Stimulated activated CD8-positive, alpha-beta memory T cell treated with anti-CD3 and anti-CD28 coated beads, Interleukin-12 subunit alpha, Interleukin-12 subunit beta, amount 100 ng/mL, for 24 hours (primary cell): ENCODE data around the gene CDKAL1.
"Not testable (repeated sequence)": the region's sequence is repeated elsewhere in the genome, so short reads cannot be mapped to it uniquely, and the experiment has no call there.

Experiments
- DNase-seq: peaks from one replicate; pipeline ENCODE4 v3.0.0-alpha.2; 2020; ENCODE audit errors: extremely low read depth

CDKAL1 gene

GRCh38 chr6:20594299-20594853, 60.1 kb downstream of the CDKAL1 start:
- not testable (repeated sequence) for DNase-seq

DNA sequence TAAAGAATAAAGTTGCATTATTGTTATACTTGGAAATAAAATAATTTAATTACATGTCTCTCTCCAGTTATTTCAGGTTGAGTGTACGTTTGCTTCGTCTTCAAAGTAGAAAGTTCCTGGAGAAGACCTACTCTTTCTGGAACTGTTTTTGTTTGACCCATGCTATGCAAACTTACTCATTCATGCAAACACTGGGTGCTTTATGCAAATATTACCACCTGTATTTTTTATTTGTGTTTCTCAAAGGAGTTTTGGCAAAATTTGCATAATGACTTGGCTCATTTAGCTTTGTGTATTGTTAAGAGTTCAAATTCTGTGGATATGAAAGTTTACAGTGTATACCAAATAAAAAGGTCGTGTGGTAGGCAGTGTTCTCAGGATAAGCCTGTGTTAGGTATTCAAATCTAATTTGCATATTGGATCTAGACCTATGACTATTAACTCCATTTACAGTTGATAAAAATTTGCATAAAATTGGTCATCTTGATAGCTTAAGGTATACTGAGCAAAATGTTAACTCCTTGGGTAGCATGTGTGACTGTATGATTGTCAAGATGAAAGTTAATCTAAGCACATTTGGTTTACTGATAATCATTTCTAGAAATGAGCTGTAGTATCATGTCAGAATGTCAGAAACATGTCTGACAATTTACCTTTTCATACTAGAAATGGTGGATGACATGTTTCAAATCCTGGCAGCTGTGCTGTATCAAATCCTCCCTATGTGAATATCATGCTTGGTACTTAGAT, 65.2 kb downstream of the CDKAL1 start:
- DNase-seq = no peak

DNA sequence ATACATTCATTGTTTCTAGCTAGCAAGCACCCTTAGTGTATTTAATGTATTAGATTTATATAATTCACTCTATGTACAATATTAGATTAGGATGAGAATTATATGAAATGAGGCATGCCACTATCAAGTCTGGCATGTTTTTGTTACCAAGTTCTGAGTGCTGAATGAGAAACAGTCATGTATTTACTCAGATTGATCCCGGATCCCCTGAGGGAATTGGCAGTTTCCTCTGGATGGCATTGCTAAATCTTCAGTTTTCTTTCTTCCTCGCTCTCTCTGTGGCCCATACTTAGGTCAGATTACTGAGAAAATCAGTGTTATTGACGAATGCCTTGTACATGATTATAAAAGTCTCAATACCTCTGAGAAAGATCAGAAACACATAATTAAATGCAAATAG, 66.6 kb downstream of the CDKAL1 start:
- no peak for DNase-seq

GRCh38 chr6:20604159-20604558, 69.9 kb downstream of the CDKAL1 start:
- DNase-seq = no peak

- no peak for DNase-seq
Observed at GRCh38 chr6:20605061-20605460, 70.8 kb downstream of the CDKAL1 start.

DNA sequence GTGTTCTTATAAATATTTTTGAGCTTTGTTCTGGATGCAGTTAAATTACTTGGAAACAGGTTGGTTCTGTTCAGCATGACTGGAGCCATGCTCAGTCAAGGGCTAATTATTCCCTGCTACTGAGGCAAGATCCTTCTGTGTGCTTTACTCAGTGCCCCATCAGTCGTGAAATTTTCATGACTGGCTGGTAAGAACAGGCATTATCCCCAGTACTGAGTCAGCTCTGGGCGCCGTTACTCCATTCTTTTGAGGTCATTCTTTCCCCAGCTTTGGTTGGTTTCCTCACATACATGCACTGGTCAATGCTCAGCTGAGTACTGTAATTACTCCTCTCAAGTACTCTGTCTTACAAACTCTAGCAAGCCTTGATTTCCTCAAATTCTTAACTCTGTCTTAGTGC, 71.3 kb downstream of the CDKAL1 start:
- DNase-seq = no peak

DNA sequence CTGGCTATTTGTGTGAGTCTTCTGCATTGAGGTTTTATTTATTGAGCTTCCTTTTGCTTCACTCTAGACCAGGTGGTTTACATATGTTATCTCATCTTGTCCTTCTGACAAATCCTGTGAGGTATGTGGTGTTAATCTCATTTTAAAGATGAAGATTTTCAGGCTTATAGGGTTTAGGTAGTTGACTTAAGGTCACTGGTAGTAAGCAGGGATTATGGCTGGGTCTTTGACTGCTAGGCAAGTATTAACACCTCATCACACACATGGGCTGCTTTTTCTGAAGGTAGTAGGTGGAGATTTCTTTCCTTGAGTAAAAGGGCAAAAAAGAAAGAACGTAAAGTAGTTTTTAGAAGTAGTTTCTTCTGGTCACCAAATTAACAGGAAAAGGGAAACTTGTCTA, 72.6 kb downstream of the CDKAL1 start:
- no peak for DNase-seq

DNA sequence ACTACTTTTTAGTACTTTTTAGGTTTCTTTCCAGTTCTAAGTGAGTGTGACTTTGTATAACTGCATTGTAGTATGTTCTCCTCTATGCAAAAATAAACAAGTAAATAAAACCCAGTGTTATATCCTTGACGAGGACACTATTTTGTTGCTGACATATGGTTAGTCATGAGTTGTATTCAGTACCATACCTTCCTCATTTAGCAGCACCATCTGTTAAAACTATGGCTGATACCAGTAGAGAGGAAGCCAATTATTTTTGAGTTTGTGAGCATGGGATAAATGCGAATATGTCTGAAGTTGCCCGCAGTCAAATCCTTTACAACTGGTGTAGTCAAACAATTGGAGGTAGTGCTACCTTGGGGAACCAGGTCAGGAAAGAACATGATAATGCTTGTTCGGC, 74.1 kb downstream of the CDKAL1 start:
- DNase-seq = no peak

DNA sequence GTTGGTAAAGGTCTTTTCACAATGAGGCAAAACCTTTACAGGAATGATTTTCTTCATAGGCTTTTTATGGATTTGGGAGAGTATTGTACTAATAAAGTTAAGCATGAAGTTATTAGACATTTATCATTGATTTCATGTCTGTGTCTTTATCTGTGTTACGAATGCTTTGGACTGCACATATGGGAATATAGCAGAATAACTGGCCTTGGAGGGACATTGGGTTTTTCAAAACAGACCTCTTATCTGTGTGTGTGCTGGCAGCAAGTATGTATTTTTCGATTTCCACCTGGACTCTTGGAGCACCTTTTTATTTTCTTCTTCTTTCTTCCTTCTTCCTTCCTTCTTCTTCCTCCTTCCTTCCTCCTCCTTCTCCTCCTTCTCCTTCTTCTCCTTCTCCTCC, 74.6 kb downstream of the CDKAL1 start:
- no peak for DNase-seq

DNA sequence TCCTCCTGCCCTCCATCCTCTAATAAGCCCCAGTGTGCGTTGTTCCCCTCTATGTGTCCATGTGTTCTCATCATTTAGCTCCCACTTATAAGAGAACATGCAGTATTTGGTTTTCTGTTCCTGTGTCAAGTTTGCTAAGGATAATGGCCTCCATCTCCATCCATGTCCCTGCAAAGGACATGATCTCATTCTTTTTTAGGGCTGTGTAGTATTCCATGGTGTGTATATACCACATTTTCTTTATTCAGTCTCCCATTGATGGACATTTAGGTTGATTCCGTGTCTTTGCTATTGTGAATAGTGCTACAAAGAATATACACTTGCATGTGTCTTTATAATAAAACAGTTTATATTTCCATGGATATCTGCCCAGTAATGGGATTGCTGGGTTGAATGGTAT, 75.7 kb downstream of the CDKAL1 start:
- DNase-seq = not testable (repeated sequence)

GRCh38 chr6:20610636-20611370, 76.5 kb downstream of the CDKAL1 start:
- no peak for DNase-seq

DNA sequence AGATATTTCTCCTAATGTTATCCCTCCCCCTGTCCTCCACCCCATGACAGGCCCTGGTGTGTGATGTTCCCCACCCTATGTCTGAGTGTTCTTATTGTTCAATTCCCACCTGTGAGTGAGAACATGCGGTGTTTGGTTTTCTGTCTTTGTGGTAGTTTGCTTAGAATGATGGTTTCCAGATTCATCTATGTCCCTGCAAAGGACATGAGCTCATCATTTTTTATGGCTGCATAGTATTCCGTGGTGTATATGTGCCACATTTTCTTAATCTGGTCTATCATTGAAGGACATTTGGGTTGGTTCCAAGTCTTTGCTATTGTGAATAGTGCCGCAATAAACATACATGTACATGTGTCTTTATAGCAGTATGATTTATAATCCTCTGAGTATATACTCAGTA, 83.3 kb downstream of the CDKAL1 start:
- DNase-seq = not testable (repeated sequence)

DNA sequence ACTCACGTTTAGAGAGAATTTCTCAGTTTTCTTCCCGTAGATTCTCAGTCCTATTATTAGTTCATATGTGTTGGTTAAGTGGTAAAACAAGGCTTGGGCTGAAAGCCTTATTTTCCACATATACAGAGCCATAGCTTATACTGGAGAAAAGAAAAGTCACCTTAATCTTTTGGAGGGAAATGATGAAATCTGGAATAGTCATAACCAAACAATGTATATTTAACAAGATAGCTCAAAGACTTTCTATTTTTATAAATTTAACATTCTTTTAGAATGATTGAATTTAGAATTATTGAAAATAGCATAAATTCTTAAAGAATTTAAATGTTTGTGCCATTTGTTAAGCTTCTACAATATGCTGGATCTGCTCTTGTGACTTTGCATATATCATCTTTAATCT, 85.8 kb downstream of the CDKAL1 start:
- DNase-seq = no peak

GRCh38 chr6:20623761-20624160, 89.5 kb downstream of the CDKAL1 start:
- no peak for DNase-seq

- DNase-seq = no peak
Observed at GRCh38 chr6:20626165-20626564, 91.9 kb downstream of the CDKAL1 start.

DNA sequence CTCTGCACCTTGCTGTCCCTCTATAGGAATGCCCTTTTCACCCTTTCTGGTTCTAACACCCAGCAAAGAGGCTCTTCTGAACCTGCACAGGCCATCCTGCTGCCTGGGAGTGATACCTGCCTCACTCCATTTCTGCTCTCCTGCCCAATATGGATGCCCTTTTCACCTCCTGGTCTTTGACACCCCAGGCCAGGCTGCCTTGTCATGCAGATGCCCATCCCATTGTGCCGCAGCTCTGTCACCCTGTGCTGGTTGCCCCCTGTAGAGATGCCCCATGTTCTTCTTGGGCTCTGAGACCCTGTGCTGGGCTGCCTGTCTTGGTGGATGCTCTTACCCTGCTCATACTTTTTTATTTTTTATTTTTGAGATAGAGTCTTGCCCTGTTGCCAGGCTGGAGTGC, 95.3 kb downstream of the CDKAL1 start:
- DNase-seq = no peak

GRCh38 chr6:20630136-20630535, 95.9 kb downstream of the CDKAL1 start:
- DNase-seq = no peak

DNA sequence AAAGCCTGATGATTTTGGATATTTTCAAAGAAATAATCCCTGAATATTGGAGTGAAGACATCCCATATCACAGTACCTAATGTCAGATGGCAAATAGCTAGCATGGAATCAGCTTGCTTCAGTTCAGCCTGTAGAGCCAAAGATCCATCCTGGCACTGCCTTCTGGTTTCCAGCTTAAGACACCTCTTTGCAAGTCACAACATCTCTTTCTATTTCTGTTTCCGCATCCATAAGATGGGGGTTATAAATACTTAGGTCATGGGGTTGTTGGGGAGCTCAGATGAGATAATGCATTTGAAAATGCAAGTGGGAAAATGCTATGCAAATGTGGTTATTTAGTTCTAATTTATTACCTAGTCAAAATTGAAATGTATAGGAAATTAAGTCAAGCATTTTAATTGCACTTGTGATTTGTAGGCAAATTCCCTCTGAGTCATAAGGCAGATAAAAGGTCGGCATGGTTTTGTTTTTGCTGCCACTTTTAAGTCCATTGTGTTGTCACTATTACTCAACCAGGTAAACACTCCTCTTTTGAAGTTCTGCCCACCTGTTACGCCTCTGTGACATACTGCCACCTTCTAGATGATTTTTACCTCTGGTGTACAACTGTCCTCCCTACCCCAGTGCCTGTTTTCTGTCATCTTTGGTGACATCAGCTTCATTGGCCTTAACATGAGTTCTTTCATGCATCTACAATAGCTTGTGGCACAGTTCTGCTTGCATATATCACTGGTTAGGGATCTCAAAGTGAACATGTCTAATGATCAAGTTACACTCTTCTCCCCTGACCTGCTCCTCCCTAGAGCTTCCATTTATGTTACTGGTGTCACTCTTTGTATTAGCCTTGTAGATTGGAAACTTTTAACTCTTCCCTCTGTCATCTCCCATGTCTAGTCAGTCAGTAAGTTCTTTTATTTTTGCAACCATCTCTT, 96.6 kb downstream of the CDKAL1 start:
- no peak for DNase-seq

DNA sequence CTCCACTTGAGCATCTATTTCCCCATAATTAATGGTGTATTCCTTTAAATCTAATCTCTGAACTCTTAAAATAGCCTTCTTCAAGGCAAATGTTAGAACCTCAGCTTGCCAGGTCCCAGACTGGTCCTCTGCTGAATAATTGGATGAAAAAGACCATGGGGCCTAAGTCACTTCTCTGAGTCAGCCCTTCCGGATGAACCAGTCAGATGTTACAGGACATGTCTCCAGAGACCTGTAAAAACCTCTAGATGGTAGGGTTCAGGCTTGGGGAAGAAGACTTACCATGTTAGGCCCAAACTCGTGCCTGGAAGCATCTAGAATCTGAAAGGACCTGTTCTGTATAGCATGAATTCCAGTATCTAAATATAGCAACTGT, 97.3 kb downstream of the CDKAL1 start:
- DNase-seq = no peak

- DNase-seq = no peak
Observed at GRCh38 chr6:20632696-20633095, 98.4 kb downstream of the CDKAL1 start.

- DNase-seq = no peak
Observed at GRCh38 chr6:20633566-20634340, 99.5 kb downstream of the CDKAL1 start.
